Measurements from ENCODE around the gene THOC5.

- TF ChIP-seq CTCF (IDR thresholded peaks at IDR 0.05), result no peak
- TF ChIP-seq POLR2A (IDR thresholded peaks at IDR 0.05), result no peak
Measured at GRCh38 chr22:29555065-29555644, 1.6 kb upstream of the THOC5 start.
